Measurements from ENCODE around the gene TTLL12. TPM values are rescaled to one million over a fixed set of nuclear protein-coding genes. Genes with fewer than 3 reads are reported as not detected.

The TTLL12 gene
- total RNA-seq, 1 experiment from 2014 or later, result 100 TPM

GRCh38 chr22:43169310-43170130 is 17.4 kb downstream of the TTLL12 start:
- H3K4me3 ChIP-seq (replicated peaks in 1 of 2; ENCODE audit: low read depth in 1 of 2, low read length in 2 of 2), result no peak overlapping the region
- H3K36me3 ChIP-seq (ENCODE audit: control insufficient read depth in 1 of 2, insufficient read depth in 2 of 2, low read length in 2 of 2), result peaks cover 14 to 30% of the 10 kb centered on the region in 2 experiments; a peak in 3 of 4 replicates
- intact Hi-C loops (cut with micrococcal nuclease), result no loop called here
- no peak overlapping the region for H3K27ac ChIP-seq (ENCODE audit: low read depth, low read length)
- TF ChIP-seq ELF1 (IDR thresholded peaks at IDR 0.05; ENCODE audit: borderline replicate concordance, low read depth) (no peak), SRF (IDR thresholded peaks at IDR 0.05; ENCODE audit: low read depth) (no peak), EGR1 (IDR thresholded peaks at IDR 0.05; ENCODE audit: low read depth) (no peak), EZH2phosphoT487 (IDR thresholded peaks at IDR 0.05; ENCODE audit: borderline replicate concordance) (no peak), EZH2 (IDR thresholded peaks at IDR 0.05) (no peak), SP1 (IDR thresholded peaks at IDR 0.05; ENCODE audit: low read depth) (no peak), FOSL1 (IDR thresholded peaks at IDR 0.05; ENCODE audit: low read depth) (no peak)
- ChIA-PET POLR2A (no interaction called here), CTCF (no interaction called here), RAD21 (ENCODE audit: low non-redundant PET in 1 of 2, low total read pairs in 2 of 2, uncharacterized antibody in 2 of 2, unreplicated experiment in 2 of 2) (no interaction called here)
- no peak for DNase-seq (ENCODE audit: low read depth, low spot score)
- H3K9me3 ChIP-seq (ENCODE audit: control insufficient read depth in 1 of 2, insufficient read depth in 1 of 2, low read depth in 1 of 2, low read length in 2 of 2), result no peaks in the 10 kb centered on the region
- no peak overlapping the region for H2AFZ ChIP-seq (ENCODE audit: low read depth, low read length, poor library complexity, severe bottlenecking)
- BruUV-seq (replicated peaks), result no TSS peak
- no peaks in the 10 kb centered on the region for H3K79me2 ChIP-seq (ENCODE audit: insufficient read depth, low read length)
- H3K27me3 ChIP-seq (ENCODE audit: insufficient read depth, low read length), result no peaks in the 10 kb centered on the region
- no peak overlapping the region for H3K9ac ChIP-seq (ENCODE audit: low read length)
- H3K4me1 ChIP-seq (ENCODE audit: control insufficient read depth in 1 of 2, insufficient read depth in 2 of 2, low read length in 2 of 2), result no peaks in the 10 kb centered on the region
- no peak overlapping the region for H3K4me2 ChIP-seq (ENCODE audit: low read length)
- no peaks in the 10 kb centered on the region for H4K20me1 ChIP-seq (ENCODE audit: insufficient read depth)
- no peak for ATAC-seq
- H3K9me2 ChIP-seq (ENCODE audit: insufficient read depth), result no peaks in the 10 kb centered on the region

GRCh38 chr22:43168471-43169309 is 18.2 kb downstream of the TTLL12 start:
- no peak overlapping the region for H3K27ac ChIP-seq (ENCODE audit: low read depth, low read length)
- H3K9me2 ChIP-seq (ENCODE audit: insufficient read depth), result no peaks in the 10 kb centered on the region
- ChIA-PET CTCF (no interaction called here), RAD21 (ENCODE audit: low non-redundant PET in 1 of 2, low total read pairs in 2 of 2, uncharacterized antibody in 2 of 2, unreplicated experiment in 2 of 2) (no interaction called here), POLR2A (no interaction called here)
- H4K20me1 ChIP-seq (ENCODE audit: insufficient read depth), result no peaks in the 10 kb centered on the region
- BruUV-seq (replicated peaks), result no TSS peak
- H3K36me3 ChIP-seq (ENCODE audit: control insufficient read depth in 1 of 2, insufficient read depth in 2 of 2, low read length in 2 of 2), result peaks cover 14 to 23% of the 10 kb centered on the region in 2 experiments; a peak in 3 of 4 replicates
- intact Hi-C loops (cut with micrococcal nuclease), result no loop called here
- H3K27me3 ChIP-seq (ENCODE audit: insufficient read depth, low read length), result no peaks in the 10 kb centered on the region
- no peaks in the 10 kb centered on the region for H3K9me3 ChIP-seq (ENCODE audit: control insufficient read depth in 1 of 2, insufficient read depth in 1 of 2, low read depth in 1 of 2, low read length in 2 of 2)
- H3K79me2 ChIP-seq (ENCODE audit: insufficient read depth, low read length), result no peaks in the 10 kb centered on the region
- DNase-seq (ENCODE audit: low read depth, low spot score), result no peak
- no peak overlapping the region for H3K9ac ChIP-seq (ENCODE audit: low read length)
- H3K4me3 ChIP-seq (replicated peaks in 1 of 2; ENCODE audit: low read depth in 1 of 2, low read length in 2 of 2), result no peak overlapping the region
- no peak overlapping the region for H3K4me2 ChIP-seq (ENCODE audit: low read length)
- H3K4me1 ChIP-seq (ENCODE audit: control insufficient read depth in 1 of 2, insufficient read depth in 2 of 2, low read length in 2 of 2), result no peaks in the 10 kb centered on the region
- no peak for ATAC-seq
- H2AFZ ChIP-seq (ENCODE audit: low read depth, low read length, poor library complexity, severe bottlenecking), result no peak overlapping the region
- TF ChIP-seq ELF1 (IDR thresholded peaks at IDR 0.05; ENCODE audit: borderline replicate concordance, low read depth) (no peak), JUND (IDR thresholded peaks at IDR 0.05) (no peak), EGR1 (IDR thresholded peaks at IDR 0.05; ENCODE audit: low read depth) (no peak), SP1 (IDR thresholded peaks at IDR 0.05; ENCODE audit: low read depth) (no peak), SIN3A (IDR thresholded peaks at IDR 0.05; ENCODE audit: low read depth) (no peak), CTCF (IDR thresholded peaks at IDR 0.05 in 2 of 3, conservative IDR thresholded peaks at IDR 0.05 in 1 of 3; ENCODE audit: borderline replicate concordance in 1 of 3, insufficient read depth in 1 of 3, low read depth in 2 of 3, low read length in 2 of 3) (no peak), REST (IDR thresholded peaks at IDR 0.05; ENCODE audit: low read depth) (no peak)

All from HCT116 (cell line).